Right renal cortex interstitium (tissue), 3 donors: ENCODE results near the gene MAEA. TPM values are rescaled to one million over a fixed set of nuclear protein-coding genes. Genes with fewer than 3 reads are reported as not detected.
A peak's percentile ranks its signal among the peaks of the same experiment; 100 is the strongest.

ENCODE experiments used
- DNase-seq, 3 donors: peaks; one replicate each; pipeline ENCODE4 v3.0.0-alpha.2; 2013; ENCODE audit warnings: low read depth in 3 of 3, low spot score in 2 of 3
- polyA plus RNA-seq, 3 donors: library from polyadenylated mRNA; unstranded; fragments of 120-200 nt; gene quantifications; one replicate each; pipeline ENCODE4 v1.2.1, GENCODE V29; 2013; ENCODE audit not compliant: insufficient read length in 3 of 3

The MAEA gene
- 10 to 100 TPM; 58.5 to 58.6 (median 58.6) TPM for polyA plus RNA-seq

- peak; percentile 80 to 94 (median 89) for DNase-seq
Measured at GRCh38 chr4:1289207-1290164, at the start of gene MAEA. Gene MAEA (plus strand): TSS chr4:1289891. CDS start chr4:1289914, 23 bp downstream.

- no peak for DNase-seq
Measured at GRCh38 chr4:1239950-1240307, 49.8 kb upstream of the MAEA start.

DNA sequence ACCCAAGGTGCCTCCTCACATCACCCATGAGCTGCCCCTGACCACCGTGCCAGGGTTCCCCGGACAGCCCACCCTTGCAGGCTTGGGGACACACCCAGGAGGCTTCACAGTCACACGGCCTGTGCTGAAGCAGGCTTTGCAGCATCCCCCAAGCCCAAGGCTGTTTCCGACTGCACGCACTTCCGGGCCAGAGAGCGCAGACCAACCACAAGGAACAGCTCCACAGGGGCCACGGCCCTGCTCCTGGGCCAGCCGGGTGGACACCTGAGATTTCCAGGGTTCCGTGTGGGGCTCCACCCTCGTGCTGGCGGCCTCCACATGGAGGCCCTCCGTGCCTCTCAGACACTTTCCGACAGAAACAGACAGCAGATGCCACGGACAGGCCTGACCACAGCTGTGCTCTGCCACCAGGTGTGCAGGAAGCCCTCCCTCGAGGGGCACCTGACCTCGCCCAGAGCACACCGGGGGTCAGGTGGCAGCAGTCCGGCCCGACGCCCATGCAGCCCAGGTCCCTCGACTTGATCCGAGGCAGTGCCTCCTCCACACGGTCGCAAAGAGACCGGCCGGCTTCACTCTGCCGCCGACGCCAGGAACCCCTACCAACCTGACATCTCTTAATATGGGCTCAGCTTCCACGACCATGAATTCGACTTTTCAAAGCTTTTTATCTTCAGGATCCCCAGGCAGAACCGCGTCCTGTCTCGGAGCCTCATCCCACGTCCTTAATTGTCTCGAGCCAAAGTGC is 48.8 kb upstream of the MAEA start:
- no peak for DNase-seq

DNA sequence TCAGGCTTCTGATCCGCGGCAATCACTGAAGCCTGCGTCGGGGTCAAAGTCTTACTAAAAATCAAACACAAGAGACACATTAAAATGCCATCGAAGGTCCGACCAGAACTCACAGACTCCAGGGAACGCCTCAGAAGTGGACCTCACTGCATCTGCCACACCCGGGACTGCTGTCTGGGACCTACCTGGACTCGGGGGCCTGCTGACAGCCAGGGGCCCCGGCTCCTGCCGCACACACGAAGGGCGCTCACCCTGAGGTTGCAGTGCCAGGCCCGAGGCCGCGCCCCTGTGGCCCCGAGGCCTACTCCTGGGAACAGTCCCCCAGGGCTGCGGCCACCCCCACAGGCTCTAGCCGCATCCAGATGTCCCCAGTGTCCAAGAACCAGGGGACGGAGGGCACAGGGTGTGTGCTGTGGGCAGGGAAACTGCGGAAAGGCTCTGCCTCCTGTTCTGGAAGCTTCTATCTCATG is 48.2 kb upstream of the MAEA start:
- no peak for DNase-seq

- DNase-seq = no peak
Measured at GRCh38 chr4:1241936-1242505, 47.7 kb upstream of the MAEA start.

GRCh38 chr4:1242506-1243450 is 46.9 kb upstream of the MAEA start:
- DNase-seq = no peak

DNA sequence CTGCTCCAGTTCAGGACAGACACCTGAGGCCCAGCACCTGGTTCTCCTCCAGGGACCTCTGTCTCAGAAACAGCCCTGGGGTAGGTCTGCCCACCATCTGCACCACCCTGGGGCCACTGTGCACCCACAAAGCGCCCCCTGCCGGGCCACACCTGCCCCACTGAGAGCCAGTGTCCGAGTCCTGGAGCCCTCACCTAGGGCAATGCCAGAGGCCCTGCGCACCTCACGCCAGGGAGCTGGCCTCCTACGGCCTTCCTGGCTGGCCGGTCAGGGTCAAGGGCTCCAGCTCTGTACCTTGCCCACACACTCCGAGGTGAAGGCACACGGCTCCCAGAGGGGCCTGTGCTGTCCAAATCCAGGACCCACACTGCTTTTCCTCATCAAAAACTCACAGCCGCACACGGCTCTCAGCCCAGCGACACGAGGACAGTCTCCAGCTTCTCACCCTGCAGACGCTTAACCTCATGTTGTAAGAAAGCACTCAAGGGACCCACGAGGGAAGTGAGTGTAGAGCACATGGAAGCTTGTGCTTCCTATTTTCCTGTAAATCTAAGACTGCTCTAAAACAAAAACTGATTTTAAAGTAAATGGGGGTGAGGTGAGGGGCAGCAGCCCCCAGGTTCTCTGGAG is 46.1 kb upstream of the MAEA start:
- no peak for DNase-seq

DNA sequence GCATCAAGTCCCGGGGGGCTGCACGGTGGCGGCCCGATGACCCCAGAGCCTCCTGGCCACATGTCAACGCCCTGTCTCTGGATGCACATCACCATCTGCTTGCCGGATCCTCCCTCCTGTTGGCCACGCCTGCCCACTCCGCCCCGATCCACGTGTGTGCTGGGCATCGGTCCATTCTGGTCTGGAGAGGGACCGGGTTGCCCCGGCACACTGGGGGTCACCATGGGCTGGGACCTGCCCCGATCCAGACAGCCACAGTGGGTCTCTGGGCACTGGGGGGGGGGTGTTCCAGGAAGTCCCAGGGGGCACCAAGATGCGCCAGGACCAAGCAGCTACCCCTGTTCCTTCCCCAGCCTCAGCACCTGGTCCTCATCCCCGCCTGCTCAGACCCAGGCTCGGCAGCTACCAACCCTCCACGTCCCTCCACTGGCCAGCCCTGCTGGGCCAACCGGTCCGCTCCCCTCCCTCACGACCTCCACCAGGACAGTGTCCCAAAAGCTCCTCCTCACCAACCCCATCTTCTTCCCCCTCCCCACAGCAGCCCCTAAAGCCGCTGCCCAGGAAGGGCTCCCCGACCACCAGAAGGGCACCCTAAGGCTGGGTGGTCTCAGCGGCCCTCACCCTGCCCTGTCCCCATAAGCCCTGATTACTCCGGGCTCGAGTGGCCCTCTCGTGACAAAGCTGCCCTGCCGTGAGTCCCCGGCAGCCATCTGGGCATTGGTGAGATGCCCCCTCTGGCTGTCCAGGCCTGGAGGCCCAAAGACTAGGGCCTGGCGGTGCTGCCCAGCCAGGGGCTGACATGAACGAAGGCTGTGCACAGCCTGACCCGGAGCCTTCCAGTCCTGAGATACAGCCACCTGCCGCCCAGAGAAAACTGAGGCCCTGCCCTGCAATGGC is 45.4 kb upstream of the MAEA start:
- DNase-seq = no peak

- no peak for DNase-seq
Measured at GRCh38 chr4:1244978-1245471, 44.7 kb upstream of the MAEA start.

GRCh38 chr4:1245481-1246051 is 44.1 kb upstream of the MAEA start:
- no peak for DNase-seq

DNA sequence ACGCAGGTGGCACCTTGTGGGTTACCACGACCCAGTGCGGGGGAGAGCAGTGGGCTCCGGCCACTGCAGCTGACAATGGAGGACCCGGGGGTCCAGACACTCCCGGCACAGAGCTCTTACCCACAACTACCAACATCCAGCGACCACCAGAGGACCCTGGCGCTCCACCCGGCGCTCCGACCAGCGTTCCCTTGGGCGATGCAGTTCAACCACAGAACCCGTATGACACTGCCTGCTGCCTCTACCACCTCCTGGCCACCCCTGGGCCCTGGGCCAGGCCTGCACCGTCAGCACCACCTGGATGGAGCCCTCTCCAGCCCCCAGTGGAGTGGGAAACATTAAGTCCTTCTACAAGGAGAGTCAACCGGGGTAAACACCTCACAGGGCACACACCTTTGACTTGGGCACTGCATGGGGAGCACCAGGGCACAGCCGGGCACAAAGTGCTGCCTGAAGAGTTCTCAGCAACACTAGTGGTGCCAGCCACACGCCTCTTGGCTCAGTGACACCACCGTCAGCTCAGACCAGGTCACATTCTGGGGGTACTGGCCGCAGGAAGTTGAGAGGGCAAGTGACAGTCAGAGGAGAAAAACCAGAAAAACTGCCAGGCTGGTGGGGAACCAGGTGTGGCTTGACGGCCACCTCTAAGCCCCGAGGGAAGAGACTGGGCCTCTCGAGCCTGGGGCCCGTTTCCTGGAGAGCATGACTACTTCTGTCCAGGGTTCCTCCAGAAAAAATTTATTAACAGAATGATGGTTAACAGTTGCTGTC is 43.4 kb upstream of the MAEA start:
- no peak for DNase-seq

- no peak for DNase-seq
Measured at GRCh38 chr4:1246901-1247863, 42.5 kb upstream of the MAEA start.

GRCh38 chr4:1247864-1248244 is 41.8 kb upstream of the MAEA start:
- DNase-seq = no peak

DNA sequence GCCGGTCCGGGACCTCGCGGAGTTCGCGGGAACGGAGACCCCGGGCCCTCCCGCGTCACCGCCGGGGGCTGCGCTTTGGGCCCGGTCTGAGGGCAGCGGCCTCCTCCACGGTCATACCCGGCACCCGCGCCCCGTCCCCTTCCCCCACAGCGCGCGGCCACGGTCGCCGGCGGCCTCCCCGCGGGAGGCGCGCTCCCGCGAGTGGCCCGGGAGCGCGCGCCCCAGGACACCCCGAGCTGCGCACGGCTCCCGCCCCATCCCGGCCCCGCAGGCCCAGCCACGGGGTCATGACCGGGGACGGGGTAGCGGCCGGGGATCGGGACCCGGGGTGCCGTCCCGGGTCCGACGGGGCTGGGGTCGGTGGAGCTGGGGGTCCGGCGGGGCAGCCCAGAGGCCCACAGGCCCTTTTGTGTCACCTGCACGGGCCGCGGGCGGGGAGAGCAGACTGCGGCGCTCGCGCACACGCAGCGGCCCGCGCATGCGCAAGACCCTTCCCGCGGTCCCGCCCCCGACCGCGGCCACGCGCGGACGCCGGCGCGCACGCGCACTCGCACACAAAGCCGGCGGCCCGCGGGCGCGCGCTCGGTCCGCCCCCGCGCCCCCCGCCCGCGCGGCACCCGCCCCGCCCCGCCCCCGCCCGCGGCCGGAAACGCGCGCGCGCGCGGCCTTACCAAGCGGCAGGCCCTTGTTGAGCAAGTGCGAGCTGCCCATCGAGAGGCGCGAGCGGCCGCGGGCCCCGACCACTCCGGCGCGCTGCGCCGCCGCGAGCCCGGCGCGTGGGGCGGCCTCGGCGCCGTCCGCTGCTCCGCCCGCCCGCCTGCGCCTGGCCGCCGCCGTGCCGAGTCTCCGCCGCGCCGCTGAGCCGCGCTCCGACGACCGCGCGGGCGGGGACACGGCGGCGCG is 41.2 kb upstream of the MAEA start, which contains the start of gene CTBP1:
Gene CTBP1 (minus strand): TSS at position 886 of the 903 bp plus-strand sequence. CDS start 7,799 bp downstream, outside the sequence.
- DNase-seq = peak in 2 of 3 donors; percentile 76 to 78

- peak in 1 of 3 donors; percentile 71 for DNase-seq
Measured at GRCh38 chr4:1249148-1249730, 40.5 kb upstream of the MAEA start.
